Measurements from ENCODE around the gene SMIM35. TPM values are rescaled to one million over a fixed set of nuclear protein-coding genes. Genes with fewer than 3 reads are reported as not detected.

The SMIM35 gene
- total and polyA plus RNA-seq, 4 donors, result 0.06 to 0.17 (median 0.11) TPM

GRCh38 chr11:118004543-118005223 is 82.1 kb downstream of the SMIM35 start:
- H3K27ac ChIP-seq (ENCODE audit: low read depth in 1 of 2, low read length in 1 of 2), result no peak overlapping the region
- DNase-seq, result no peak
- H3K27me3 ChIP-seq (ENCODE audit: control insufficient read depth in 3 of 3, insufficient read depth in 3 of 3, low read length in 2 of 3), result no peaks in the 10 kb centered on the region
- 91 to 95% methylated on average over 7 of the region's 7 CpGs for WGBS, 2 donors
- no peak for TF ChIP-seq CTCF (IDR thresholded peaks at IDR 0.05; ENCODE audit: control extremely low read depth, extremely low read depth)
- no peak overlapping the region for H3K4me3 ChIP-seq
- no peaks in the 10 kb centered on the region for H3K36me3 ChIP-seq (ENCODE audit: control insufficient read depth in 4 of 4, insufficient read depth in 4 of 4, low read length in 4 of 4)
- no peaks in the 10 kb centered on the region for H3K9me3 ChIP-seq (ENCODE audit: control insufficient read depth in 4 of 4, insufficient read depth in 3 of 4, low read length in 3 of 4)
- no peak for ATAC-seq (ENCODE audit: insufficient read depth, low FRiP score)
- peaks cover 0 to 19% (median 6%) of the 10 kb centered on the region in 5 donors for H3K4me1 ChIP-seq (ENCODE audit: control insufficient read depth in 5 of 5, insufficient read depth in 5 of 5, low read length in 5 of 5)
- no peak overlapping the region for H3K9ac ChIP-seq (ENCODE audit: insufficient read depth in 1 of 2, low read length in 2 of 2)

- H3K9ac ChIP-seq (ENCODE audit: insufficient read depth in 1 of 2, low read length in 2 of 2), result no peak overlapping the region
- no peak overlapping the region for H3K4me3 ChIP-seq
- H3K4me1 ChIP-seq (ENCODE audit: control insufficient read depth in 5 of 5, insufficient read depth in 5 of 5, low read length in 5 of 5), result peaks cover 0 to 19% (median 6%) of the 10 kb centered on the region in 5 donors
- peaks cover 0 to 7% (median 0%) of the 10 kb centered on the region in 4 donors for H3K36me3 ChIP-seq (ENCODE audit: control insufficient read depth in 4 of 4, insufficient read depth in 4 of 4, low read length in 4 of 4)
- no peak for DNase-seq
- H3K9me3 ChIP-seq (ENCODE audit: control insufficient read depth in 4 of 4, insufficient read depth in 3 of 4, low read length in 3 of 4), result no peaks in the 10 kb centered on the region
- ATAC-seq (ENCODE audit: insufficient read depth, low FRiP score), result no peak
- peak overlapping the region in 1 of 2 donors; percentile 15 for H3K27ac ChIP-seq (ENCODE audit: low read depth in 1 of 2, low read length in 1 of 2)
- WGBS, 2 donors, result 68 to 71% methylated on average over 4 of the region's 4 CpGs
- no peak for TF ChIP-seq CTCF (IDR thresholded peaks at IDR 0.05; ENCODE audit: control extremely low read depth, extremely low read depth)
- no peaks in the 10 kb centered on the region for H3K27me3 ChIP-seq (ENCODE audit: control insufficient read depth in 3 of 3, insufficient read depth in 3 of 3, low read length in 2 of 3)
Observed at GRCh38 chr11:118003456-118003855, 83.3 kb downstream of the SMIM35 start.

GRCh38 chr11:118002541-118003423 is 84.0 kb downstream of the SMIM35 start:
- Histone ChIP-seq H3K9ac (ENCODE audit: insufficient read depth in 1 of 2, low read length in 2 of 2) (no peak overlapping the region), H3K4me1 (ENCODE audit: control insufficient read depth in 5 of 5, insufficient read depth in 5 of 5, low read length in 5 of 5) (peaks cover 0 to 19% (median 6%) of the 10 kb centered on the region in 5 donors), H3K9me3 (ENCODE audit: control insufficient read depth in 4 of 4, insufficient read depth in 3 of 4, low read length in 3 of 4) (no peaks in the 10 kb centered on the region), H3K27me3 (ENCODE audit: control insufficient read depth in 3 of 3, insufficient read depth in 3 of 3, low read length in 2 of 3) (no peaks in the 10 kb centered on the region), H3K36me3 (ENCODE audit: control insufficient read depth in 4 of 4, insufficient read depth in 4 of 4, low read length in 4 of 4) (peaks cover 0 to 7% (median 0%) of the 10 kb centered on the region in 4 donors), H3K27ac (ENCODE audit: low read depth in 1 of 2, low read length in 1 of 2) (peak overlapping the region in 1 of 2 donors; percentile 82), H3K4me3 (no peak overlapping the region)
- no peak for TF ChIP-seq CTCF (IDR thresholded peaks at IDR 0.05; ENCODE audit: control extremely low read depth, extremely low read depth)
- peak; percentile 32 for ATAC-seq (ENCODE audit: insufficient read depth, low FRiP score)
- 46 to 52% methylated on average over 7 of the region's 7 CpGs for WGBS, 2 donors
- DNase-seq, result peak; percentile 90 to 97 (median 96)

Measured in lung (tissue), 12 donors.